VCaP (cell line): ENCODE results near the gene PNLIP.

Experiments used
- H3K27ac ChIP-seq: fragments of 450-650 bp; 2 replicates; pipeline ENCODE4 v1.5.1; 2017
- TF ChIP-seq, protein P1 (sequence below): fragments of 450-650 bp; conservative IDR thresholded peaks from 2 replicates; pipeline ENCODE4 v1.5.1; 2017; ENCODE audit warnings: mild to moderate bottlenecking, moderate library complexity

The PNLIP gene

GRCh38 chr10:116526219-116526618 lies 19.5 kb upstream of the PNLIP start:
- TF ChIP-seq, protein P1, sequence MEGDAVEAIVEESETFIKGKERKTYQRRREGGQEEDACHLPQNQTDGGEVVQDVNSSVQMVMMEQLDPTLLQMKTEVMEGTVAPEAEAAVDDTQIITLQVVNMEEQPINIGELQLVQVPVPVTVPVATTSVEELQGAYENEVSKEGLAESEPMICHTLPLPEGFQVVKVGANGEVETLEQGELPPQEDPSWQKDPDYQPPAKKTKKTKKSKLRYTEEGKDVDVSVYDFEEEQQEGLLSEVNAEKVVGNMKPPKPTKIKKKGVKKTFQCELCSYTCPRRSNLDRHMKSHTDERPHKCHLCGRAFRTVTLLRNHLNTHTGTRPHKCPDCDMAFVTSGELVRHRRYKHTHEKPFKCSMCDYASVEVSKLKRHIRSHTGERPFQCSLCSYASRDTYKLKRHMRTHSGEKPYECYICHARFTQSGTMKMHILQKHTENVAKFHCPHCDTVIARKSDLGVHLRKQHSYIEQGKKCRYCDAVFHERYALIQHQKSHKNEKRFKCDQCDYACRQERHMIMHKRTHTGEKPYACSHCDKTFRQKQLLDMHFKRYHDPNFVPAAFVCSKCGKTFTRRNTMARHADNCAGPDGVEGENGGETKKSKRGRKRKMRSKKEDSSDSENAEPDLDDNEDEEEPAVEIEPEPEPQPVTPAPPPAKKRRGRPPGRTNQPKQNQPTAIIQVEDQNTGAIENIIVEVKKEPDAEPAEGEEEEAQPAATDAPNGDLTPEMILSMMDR = no peak
- no peak overlapping the region for H3K27ac ChIP-seq

DNA sequence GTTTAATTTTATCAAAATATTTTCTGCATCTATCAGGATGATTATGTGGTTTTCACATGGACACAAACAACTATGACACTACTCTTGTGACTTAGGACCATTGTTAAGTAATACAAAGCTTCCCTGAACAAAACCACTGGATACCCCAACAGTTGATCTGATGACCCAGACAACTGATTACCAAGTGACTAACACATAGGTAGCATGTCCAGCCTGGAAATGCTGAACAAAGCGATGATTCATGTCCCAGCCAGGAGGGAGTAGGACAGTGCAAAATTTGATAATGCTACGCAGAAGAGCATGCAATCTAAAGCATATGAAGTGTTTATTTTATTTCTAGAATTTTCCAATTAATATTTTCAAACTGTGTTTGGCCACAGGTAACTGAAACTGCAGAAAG lies 8.9 kb upstream of the PNLIP start:
- TF ChIP-seq, protein P1 = no peak
- no peak overlapping the region for H3K27ac ChIP-seq

DNA sequence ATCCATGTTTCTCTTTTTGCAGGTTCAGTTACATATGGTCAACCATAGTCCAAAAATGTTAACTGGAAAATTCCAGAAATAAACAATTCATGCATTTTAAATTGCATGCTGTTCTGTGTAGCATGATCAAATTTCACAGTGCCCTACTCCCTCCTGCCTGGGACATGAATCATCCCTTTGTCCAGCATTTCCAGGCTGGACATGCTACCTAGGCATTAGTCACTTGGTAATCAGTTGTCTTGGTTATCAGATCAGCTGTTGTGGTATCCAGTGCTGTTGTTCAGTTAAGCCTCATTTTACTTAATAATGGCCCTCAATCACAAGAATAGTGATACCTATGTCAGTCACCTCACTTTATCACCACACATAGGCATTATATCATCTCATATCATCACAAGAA lies 7.3 kb upstream of the PNLIP start:
- TF ChIP-seq, protein P1 = no peak

DNA sequence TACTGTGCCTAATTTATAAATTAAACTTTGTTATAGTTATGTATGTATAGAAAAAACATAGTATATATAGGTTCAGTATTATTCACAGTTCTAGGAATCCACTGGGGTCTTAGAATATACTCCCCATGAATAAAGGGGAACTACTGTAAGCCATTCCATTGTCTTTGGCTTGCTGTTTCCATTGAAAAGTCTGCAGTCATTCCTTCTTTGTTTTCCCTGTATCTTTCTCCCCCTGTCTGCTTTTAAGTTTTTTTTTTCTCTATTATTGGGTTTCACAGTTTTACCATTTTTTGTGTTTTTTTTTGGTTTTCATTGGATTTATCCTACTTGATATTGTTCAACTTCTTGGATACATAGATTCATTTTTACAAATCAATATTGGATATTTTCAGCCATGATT lies 6.7 kb upstream of the PNLIP start:
- TF ChIP-seq, protein P1 = no peak
- H3K27ac ChIP-seq = no peak overlapping the region

More for the DNA sequence above, 7.3 kb upstream of the PNLIP start:
- H3K27ac ChIP-seq = no peak overlapping the region

GRCh38 chr10:116540814-116541213 lies 4.9 kb upstream of the PNLIP start:
- no peak overlapping the region for H3K27ac ChIP-seq
- TF ChIP-seq, protein P1 = no peak

- TF ChIP-seq, protein P1 = no peak
- H3K27ac ChIP-seq = no peak overlapping the region
These were observed 3.6 kb upstream of the PNLIP start for GRCh38 chr10:116542007-116542677.

DNA sequence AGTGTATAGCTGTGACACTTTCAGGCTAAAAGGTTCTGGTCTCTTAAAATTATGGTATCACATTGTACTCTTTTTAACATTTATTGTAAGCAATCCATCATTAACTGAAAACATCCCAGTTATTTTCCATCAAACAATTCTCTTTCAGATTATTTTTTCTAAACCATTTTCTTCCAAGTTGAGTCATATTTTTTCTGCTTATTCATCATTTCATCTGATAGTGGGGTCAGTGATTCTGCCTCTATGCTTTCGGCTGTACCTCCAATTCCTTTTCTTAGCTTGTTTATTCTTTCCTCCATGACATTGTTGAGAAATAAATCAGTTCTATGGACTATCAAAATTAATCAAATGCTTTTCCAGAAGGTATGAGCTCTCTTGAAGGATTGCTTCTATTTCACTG lies 609 bp upstream of the PNLIP start:
- H3K27ac ChIP-seq = no peak overlapping the region
- TF ChIP-seq, protein P1 = no peak
